Measurements from ENCODE around the gene GINS1. TPM values are rescaled to one million over a fixed set of nuclear protein-coding genes. Genes with fewer than 3 reads are reported as not detected.

Gene GINS1
- total RNA-seq, 1 experiment from 2014 or later, result 6.0 TPM

DNA sequence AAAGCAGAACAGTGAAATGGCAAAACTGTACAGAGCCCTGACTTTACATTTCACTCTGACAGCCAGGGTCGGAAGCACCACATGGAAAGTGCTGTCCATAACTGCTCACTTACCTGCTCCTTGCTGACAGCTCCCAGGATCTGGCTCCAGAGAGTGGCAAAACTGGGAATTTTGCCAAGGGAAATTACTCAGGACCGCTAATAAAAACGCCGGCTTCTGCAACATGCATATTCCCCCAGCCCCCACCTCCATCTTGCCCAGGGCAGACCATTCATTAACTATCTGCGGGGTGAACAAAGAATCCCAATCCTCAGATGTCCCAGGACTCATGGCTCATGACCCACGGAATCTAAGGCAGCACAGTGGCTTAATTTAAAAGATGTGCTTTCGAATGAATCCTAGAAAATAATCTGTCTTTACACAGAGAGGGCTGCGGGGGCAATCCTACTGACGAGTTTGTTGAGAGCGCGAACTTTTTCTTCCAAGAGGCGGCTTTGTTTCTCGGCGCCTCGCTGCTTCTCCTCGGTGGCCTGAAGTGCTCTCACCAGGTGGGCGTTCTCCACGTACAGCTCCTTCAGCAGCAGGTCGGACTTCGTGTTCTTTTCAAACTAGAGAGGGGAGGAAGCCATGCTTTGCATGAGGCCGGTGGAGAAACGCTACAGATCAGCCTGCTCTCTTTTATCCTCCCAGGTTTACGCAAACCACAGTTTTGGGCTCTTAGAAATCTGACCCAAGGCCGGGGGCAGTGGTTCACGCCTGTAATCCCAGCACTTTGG is 45.8 kb downstream of the GINS1 start:
- no TSS peak for BruUV-seq (replicated peaks)
- CTCF ChIA-PET, result no interaction called here
- no peaks in the 10 kb centered on the region for H3K27me3 Mint-ChIP-seq (ENCODE audit: insufficient read depth, unreplicated experiment)
- H3K4me3 Mint-ChIP-seq (ENCODE audit: unreplicated experiment), result no peak overlapping the region
- TF ChIP-seq, protein P1, sequence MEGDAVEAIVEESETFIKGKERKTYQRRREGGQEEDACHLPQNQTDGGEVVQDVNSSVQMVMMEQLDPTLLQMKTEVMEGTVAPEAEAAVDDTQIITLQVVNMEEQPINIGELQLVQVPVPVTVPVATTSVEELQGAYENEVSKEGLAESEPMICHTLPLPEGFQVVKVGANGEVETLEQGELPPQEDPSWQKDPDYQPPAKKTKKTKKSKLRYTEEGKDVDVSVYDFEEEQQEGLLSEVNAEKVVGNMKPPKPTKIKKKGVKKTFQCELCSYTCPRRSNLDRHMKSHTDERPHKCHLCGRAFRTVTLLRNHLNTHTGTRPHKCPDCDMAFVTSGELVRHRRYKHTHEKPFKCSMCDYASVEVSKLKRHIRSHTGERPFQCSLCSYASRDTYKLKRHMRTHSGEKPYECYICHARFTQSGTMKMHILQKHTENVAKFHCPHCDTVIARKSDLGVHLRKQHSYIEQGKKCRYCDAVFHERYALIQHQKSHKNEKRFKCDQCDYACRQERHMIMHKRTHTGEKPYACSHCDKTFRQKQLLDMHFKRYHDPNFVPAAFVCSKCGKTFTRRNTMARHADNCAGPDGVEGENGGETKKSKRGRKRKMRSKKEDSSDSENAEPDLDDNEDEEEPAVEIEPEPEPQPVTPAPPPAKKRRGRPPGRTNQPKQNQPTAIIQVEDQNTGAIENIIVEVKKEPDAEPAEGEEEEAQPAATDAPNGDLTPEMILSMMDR (IDR thresholded peaks at IDR 0.05; ENCODE audit: unreplicated experiment), result no peak
- intact Hi-C loops (cut with micrococcal nuclease), result no loop called here
- no peak overlapping the region for H3K27ac Mint-ChIP-seq (ENCODE audit: low read depth, unreplicated experiment)
- H3K4me1 Mint-ChIP-seq (ENCODE audit: insufficient read depth, unreplicated experiment), result no peaks in the 10 kb centered on the region
- POLR2A ChIA-PET, result no interaction called here
- peak; percentile 84 for DNase-seq (ENCODE audit: unreplicated experiment)
- no peaks in the 10 kb centered on the region for H3K9me3 Mint-ChIP-seq (ENCODE audit: unreplicated experiment)
- peaks cover 5% of the 10 kb centered on the region for H3K36me3 Mint-ChIP-seq (ENCODE audit: insufficient read depth, unreplicated experiment)

DNA sequence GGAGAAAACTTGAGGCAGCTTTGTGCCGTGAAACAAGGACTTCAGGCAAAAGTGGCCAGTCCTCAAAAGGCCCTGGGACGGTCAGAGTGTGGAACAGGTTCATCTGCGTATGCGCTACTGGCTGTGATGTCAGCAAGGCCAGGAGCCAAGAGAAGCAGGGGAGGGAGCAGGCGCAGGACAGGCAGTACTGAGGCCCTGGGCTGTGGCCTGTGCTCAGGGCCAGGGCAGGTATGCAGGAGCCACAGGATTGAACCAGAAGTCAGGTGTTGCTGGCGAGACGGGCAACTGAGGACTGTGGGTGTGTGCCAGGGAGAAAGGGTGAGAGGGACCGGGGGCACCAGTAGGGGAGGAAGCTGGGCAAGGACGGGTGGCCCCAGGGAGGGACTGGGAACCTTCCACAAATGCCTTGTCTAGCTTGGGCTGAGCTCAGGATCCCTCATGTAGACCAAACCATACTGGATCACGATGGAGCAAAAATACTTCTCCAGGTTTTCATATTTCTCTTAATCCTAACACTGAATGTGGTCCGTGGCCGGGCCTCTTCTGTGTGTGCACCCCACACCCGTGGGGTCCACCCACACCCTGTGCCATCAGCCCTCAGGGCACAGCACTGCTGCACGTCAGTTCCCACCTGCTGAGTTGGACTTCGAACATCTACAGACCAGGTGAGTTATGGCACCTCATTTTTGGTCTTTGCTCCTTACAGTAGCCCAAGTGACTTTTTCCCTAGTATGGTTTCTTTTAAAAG is 46.9 kb downstream of the GINS1 start:
- TF ChIP-seq, protein P1 (IDR thresholded peaks at IDR 0.05; ENCODE audit: unreplicated experiment), result no peak
- no TSS peak for BruUV-seq (replicated peaks)
- Mint-ChIP-seq H3K27ac (ENCODE audit: low read depth, unreplicated experiment) (no peak overlapping the region), H3K4me1 (ENCODE audit: insufficient read depth, unreplicated experiment) (no peaks in the 10 kb centered on the region), H3K4me3 (ENCODE audit: unreplicated experiment) (no peak overlapping the region), H3K9me3 (ENCODE audit: unreplicated experiment) (no peaks in the 10 kb centered on the region), H3K27me3 (ENCODE audit: insufficient read depth, unreplicated experiment) (no peaks in the 10 kb centered on the region), H3K36me3 (ENCODE audit: insufficient read depth, unreplicated experiment) (peaks cover 5% of the 10 kb centered on the region)
- intact Hi-C loops (cut with micrococcal nuclease), result no loop called here
- POLR2A ChIA-PET, result no interaction called here
- CTCF ChIA-PET, result interaction anchor here (0.7 kb wide), 1 partner anchor 86 kb away, joined by 3 read pairs; no protein-coding TSS in a partner anchor
- DNase-seq (ENCODE audit: unreplicated experiment), result no peak

DNA sequence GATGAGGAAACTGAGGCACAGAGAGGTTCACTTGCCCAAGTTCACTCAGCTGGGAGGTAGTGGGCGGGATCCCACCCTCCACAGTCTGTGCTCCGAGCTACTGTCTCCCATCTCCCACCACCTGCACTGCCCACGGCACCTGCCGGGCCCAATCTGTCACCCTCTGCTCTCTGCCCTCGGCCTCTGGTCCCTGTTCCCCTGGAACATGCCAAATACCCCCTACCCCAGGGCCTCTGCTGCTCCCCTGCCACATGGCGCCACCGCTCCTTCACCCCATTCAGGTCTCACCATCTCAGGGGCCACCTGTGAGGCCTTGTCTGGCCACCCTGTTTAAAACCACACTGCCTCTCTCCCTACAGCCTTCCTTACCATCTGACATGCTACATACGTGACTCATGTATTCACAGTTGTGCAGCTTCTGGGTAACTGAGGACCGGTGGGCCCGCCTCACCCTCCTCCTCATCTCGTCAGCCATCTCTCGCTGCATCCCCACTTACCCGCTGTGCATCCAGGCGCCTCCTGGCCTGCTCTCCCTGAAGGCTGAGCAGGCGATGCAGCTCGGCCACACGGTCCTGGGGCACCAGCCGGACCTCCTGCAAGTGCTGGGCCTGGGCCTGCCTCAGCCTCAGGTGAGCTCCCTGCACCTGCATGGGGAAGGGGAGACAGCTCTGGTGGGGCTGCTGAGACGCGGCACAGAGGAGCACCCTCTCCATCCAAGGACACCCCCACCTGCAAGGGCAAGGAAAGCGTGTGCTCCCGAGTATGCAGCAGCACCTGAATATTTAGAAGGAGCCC is 50.6 kb downstream of the GINS1 start:
- intact Hi-C loops (cut with micrococcal nuclease), result no loop called here
- no TSS peak for BruUV-seq (replicated peaks)
- Mint-ChIP-seq H3K27me3 (ENCODE audit: insufficient read depth, unreplicated experiment) (peaks cover 12% of the 10 kb centered on the region), H3K9me3 (ENCODE audit: unreplicated experiment) (no peaks in the 10 kb centered on the region), H3K36me3 (ENCODE audit: insufficient read depth, unreplicated experiment) (no peaks in the 10 kb centered on the region), H3K4me3 (ENCODE audit: unreplicated experiment) (no peak overlapping the region), H3K27ac (ENCODE audit: low read depth, unreplicated experiment) (peak overlapping the region; percentile 87), H3K4me1 (ENCODE audit: insufficient read depth, unreplicated experiment) (no peaks in the 10 kb centered on the region)
- DNase-seq (ENCODE audit: unreplicated experiment), result no peak
- TF ChIP-seq, protein P1 (IDR thresholded peaks at IDR 0.05; ENCODE audit: unreplicated experiment), result no peak
- POLR2A ChIA-PET, result interaction anchor here (0.6 kb wide), 1 partner anchor 116 kb away, joined by 3 read pairs; no protein-coding TSS in a partner anchor
- CTCF ChIA-PET, result interaction anchor here (0.6 kb wide), 2 partner anchors 36 to 459 kb away, joined by 4 to 5 read pairs; no protein-coding TSS in a partner anchor
